Glomerular visceral epithelial cell (primary cell): ENCODE measurements around the gene RXFP3.
A peak's percentile ranks its signal among the peaks of the same experiment; 100 is the strongest.

Experiments
- DNase-seq: peaks from one replicate; pipeline ENCODE4 v3.0.0-alpha.2; 2016; ENCODE audit errors: extremely low spot score

Gene RXFP3

GRCh38 chr5:33980030-33980429 is 43.8 kb downstream of the RXFP3 start:
- DNase-seq = no peak

- DNase-seq = peak; percentile 35
These were observed 45.4 kb downstream of the RXFP3 start for GRCh38 chr5:33981408-33982162.

- no peak for DNase-seq
These were observed 48.0 kb downstream of the RXFP3 start for GRCh38 chr5:33984178-33984577.

DNA sequence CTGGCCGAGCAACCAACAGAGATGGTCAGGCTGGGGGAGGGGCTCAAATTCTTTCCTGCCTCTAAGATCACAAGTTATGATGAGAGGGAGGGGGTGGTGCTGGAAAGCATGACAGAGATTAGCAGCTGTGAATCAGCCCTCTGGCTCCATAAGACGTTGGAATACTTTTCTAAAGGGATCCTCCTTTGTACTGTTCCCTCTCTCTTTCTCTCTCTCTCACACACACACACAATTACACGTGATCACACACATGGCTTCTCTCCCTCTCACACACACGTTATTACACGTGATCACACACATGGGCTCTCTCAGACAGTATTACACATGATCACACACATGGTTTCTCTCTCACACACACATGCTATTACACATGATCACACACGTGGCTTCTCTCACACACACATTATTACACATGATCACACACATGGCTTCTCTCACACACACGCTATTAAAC is 48.5 kb downstream of the RXFP3 start, which contains the start of gene SLC45A2:
Gene SLC45A2 (minus strand): TSS at position 23 of the 454 bp plus-strand sequence. CDS start 110 bp downstream, outside the sequence.
- DNase-seq = no peak

DNA sequence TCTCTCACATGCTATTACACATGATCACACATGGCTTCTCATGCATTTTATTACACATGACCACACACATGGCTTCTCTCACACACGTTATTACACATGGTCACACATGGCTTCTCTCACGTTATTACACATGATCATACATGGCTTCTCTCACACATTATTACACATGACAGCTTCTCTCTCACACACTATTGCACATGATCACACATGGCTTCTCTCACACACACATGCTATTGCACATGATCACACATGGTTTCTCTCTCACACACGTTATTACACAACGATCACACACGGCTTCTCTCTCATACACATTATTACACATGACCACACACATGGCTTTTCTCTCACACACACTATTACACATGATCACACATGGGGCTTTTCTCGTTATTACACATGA is 49.3 kb downstream of the RXFP3 start:
- no peak for DNase-seq
